ENCODE results near the gene SHLD1. TPM values are rescaled to one million over a fixed set of nuclear protein-coding genes. Genes with fewer than 3 reads are reported as not detected.
A peak's percentile ranks its signal among the peaks of the same experiment; 100 is the strongest.

The SHLD1 gene
- total RNA-seq, 8 experiments from 2014 or later = 6.4 to 10.4 (median 8.7) TPM

DNA sequence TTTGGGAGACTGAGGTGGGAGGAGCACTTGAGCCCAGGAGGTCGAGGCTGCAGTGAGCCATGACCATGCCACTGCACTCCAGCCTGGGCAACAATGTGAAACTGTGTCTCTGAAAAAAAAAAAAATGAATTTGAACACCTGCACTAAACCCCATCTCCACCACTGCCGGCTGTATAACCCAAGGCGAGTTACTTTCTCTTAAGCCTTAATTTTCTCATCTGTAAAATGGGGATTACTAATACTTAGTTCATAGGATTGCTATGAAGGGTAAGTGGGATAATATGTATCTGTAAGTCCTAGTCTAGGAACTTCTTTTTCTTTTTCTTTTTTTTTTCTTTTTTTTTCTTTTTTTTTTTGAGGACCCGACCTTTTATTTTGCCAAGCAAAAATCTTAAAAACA lies 61.5 kb downstream of the SHLD1 start:
- Histone ChIP-seq H3K4me3 (no peak overlapping the region), H3K27ac (no peak overlapping the region), H3K4me1 (replicated peaks in 1 of 2) (no peaks in the 10 kb centered on the region)
- no peak for ATAC-seq (replicated peaks in 6 of 8)
- in situ Hi-C loops (cut with MboI; ENCODE audit: low pct_unique_long_range_greater_than_20kb in 2 of 9, low sequenced_read_pairs in 9 of 9, unreplicated experiment in 9 of 9) = loop anchor here in 1 of 9 experiments (25.0 kb wide), 1 partner anchor 126 kb away; no protein-coding TSS in a partner anchor
- WGBS, 10 experiments = 74 to 100% (median 89%) methylated on average over 3 to 4 of the region's 4 CpGs

DNA sequence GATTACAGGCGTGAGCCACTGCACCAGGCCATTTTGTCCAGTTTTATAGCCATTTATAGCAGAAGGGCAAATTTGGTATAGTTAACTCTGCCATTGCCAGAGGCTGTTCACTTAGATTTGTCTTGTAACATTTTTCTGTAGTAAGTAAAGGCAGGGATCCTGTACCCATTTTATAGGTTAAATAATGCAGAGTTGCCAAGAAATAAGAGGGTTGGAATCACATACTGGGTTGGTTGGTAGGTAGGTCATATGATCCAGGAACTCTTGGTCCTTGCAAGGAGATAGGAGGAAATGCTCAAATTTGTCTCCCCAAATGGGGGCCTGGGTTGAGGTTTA lies 68.1 kb downstream of the SHLD1 start:
- H3K27ac ChIP-seq = no peak overlapping the region
- in situ Hi-C loops (cut with MboI; ENCODE audit: low pct_unique_long_range_greater_than_20kb in 2 of 9, low sequenced_read_pairs in 9 of 9, unreplicated experiment in 9 of 9) = loop anchor here in 1 of 9 experiments (25.0 kb wide), 1 partner anchor 119 kb away; no protein-coding TSS in a partner anchor
- H3K4me1 ChIP-seq (replicated peaks in 1 of 2) = peaks cover 11% of the 10 kb centered on the region in 2 donors
- WGBS, 10 experiments = 88 to 100% (median 100%) methylated on average over 1 of the region's 1 CpG; no CpG with 5 or more reads in 6 of the 10 experiments
- no peak overlapping the region for H3K4me3 ChIP-seq
- no peak for ATAC-seq (replicated peaks in 6 of 8)

DNA sequence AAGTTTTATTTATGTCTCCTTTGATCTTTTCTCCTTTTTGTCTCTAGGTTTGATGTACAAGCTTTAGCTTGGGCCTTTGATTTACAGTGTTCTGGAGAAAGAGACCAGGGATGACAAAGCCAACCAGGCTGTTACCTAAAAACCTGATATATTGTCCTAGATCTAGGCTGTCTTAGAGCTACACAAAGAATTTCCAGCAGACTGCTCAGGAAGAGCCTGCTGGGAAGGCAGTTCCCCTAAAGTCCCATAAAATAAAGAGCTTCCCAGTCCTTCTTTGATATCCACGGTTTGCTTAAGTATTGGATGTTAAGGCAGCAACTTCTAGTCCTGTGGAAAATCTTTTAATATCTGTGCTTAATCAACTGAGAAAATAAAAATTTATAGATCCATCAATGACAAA lies 70.5 kb downstream of the SHLD1 start:
- H3K4me1 ChIP-seq (replicated peaks in 1 of 2) = peaks cover 21 to 24% of the 10 kb centered on the region in 2 donors
- WGBS, 10 experiments = 0 to 83% (median 33%) methylated on average over 1 of the region's 1 CpG; no CpG with 5 or more reads in 4 of the 10 experiments
- H3K4me3 ChIP-seq = no peak overlapping the region
- no peak overlapping the region for H3K27ac ChIP-seq
- no peak for ATAC-seq (replicated peaks in 6 of 8)
- in situ Hi-C loops (cut with MboI; ENCODE audit: low pct_unique_long_range_greater_than_20kb in 2 of 9, low sequenced_read_pairs in 9 of 9, unreplicated experiment in 9 of 9) = loop anchor here in 1 of 9 experiments (25.0 kb wide), 1 partner anchor 117 kb away; no protein-coding TSS in a partner anchor

DNA sequence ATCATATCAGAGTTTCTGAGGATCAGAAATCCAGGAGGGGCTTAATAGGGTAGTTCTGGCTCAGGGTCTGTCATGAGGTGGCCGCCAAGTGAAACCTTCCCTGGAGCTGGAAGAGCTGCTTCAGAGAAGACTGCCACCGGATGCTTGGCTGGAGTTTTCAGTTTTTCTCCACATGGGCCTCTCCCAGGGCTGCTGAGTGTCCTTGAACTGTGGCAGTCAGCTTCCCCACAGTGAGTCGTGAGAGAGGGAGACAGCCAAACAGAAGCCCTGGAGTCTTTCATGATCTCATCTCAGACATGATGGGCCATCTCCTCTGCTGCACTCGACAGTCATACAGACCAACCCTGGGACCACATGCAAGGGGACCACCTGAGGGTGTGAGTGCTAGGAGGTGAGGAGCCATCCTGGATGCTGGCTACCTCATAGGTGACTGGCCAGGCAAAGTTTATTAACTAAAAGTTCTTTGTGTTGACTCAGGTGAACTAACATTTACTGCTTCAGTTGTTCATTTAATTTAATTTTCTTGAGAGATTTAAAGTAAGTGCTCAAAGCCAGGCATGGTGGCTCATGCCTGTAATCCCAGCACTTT lies 71.5 kb downstream of the SHLD1 start:
- peak in 1 of 8 experiments; percentile 18 for ATAC-seq (replicated peaks in 6 of 8)
- Histone ChIP-seq H3K27ac (peak overlapping the region in 1 of 2 donors; percentile 21), H3K4me1 (replicated peaks in 1 of 2) (peaks cover 21 to 24% of the 10 kb centered on the region in 2 donors), H3K4me3 (no peak overlapping the region)
- in situ Hi-C loops (cut with MboI; ENCODE audit: low pct_unique_long_range_greater_than_20kb in 2 of 9, low sequenced_read_pairs in 9 of 9, unreplicated experiment in 9 of 9) = loop anchor here in 1 of 9 experiments (25.0 kb wide), 1 partner anchor 116 kb away; no protein-coding TSS in a partner anchor
- 40 to 100% (median 92%) methylated on average over 1 to 2 of the region's 4 CpGs; no CpG with 5 or more reads in 5 of the 10 experiments for WGBS, 10 experiments

DNA sequence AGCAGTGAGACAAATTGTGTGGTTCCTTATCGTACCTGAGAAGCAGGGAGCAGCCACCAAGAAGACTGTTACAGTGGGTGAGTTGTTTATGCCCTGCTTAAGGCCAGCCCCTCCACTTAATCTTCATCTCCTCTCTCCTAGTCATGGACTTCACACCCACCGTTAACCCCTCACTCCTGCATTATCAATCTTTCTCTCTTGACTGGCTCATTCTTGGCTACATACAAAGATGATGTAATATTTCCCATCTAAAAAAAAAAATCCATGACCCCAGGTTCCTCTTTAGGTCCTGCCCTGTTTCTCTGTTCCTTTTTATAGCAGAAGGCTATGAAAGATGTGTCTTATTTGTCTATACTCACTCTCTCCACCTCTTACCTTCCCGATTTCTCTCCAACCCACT lies 72.4 kb downstream of the SHLD1 start:
- peak in 5 of 8 experiments; percentile 74 to 90 (median 89) for ATAC-seq (replicated peaks in 6 of 8)
- peaks cover 21 to 24% of the 10 kb centered on the region in 2 donors for H3K4me1 ChIP-seq (replicated peaks in 1 of 2)
- in situ Hi-C loops (cut with MboI; ENCODE audit: low pct_unique_long_range_greater_than_20kb in 2 of 9, low sequenced_read_pairs in 9 of 9, unreplicated experiment in 9 of 9) = loop anchor here in 1 of 9 experiments (25.0 kb wide), 1 partner anchor 115 kb away; no protein-coding TSS in a partner anchor
- no peak overlapping the region for H3K4me3 ChIP-seq
- H3K27ac ChIP-seq = peak overlapping the region; percentile 53 to 69
- WGBS, 10 experiments = 0 to 43% (median 26%) methylated on average over 1 to 2 of the region's 3 CpGs; no CpG with 5 or more reads in 6 of the 10 experiments

DNA sequence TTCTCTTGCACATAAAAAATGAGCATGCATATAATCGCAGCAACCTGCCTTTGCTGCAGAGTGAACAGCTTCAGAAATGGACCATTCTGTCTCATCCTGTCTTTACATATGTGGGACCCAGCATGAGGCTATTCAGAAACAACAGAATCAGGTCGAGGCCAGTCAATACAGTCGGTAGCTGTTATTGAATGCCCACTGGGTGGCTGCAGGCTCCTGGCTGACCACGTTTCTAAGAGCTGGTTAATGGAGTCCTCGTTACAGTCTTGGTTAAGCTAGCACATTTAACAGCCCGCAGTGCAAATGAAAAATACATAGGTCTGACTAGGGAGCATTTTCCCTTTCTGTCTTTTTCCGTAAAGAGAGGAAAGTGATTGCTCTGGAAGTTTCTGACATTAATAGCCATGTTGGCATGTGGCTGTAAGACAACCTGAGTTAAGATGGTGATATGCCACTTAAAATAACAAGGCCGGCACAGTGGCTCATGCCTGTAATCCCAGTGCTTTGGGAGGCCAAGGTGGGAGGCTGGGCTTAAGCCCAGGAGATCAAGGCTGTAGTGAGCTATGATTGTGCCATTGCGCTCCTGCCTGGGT lies 75.0 kb downstream of the SHLD1 start:
- peak overlapping the region in 1 of 2 donors; percentile 28 for H3K27ac ChIP-seq
- no peak overlapping the region for H3K4me3 ChIP-seq
- peak in 5 of 8 experiments; percentile 45 to 63 (median 56) for ATAC-seq (replicated peaks in 6 of 8)
- H3K4me1 ChIP-seq (replicated peaks in 1 of 2) = peaks cover 21 to 24% of the 10 kb centered on the region in 2 donors
- WGBS, 10 experiments = 0 to 80% (median 40%) methylated on average over 1 to 5 of the region's 9 CpGs; no CpG with 5 or more reads in 1 of the 10 experiments
- in situ Hi-C loops (cut with MboI; ENCODE audit: low pct_unique_long_range_greater_than_20kb in 2 of 9, low sequenced_read_pairs in 9 of 9, unreplicated experiment in 9 of 9) = no loop called here

DNA sequence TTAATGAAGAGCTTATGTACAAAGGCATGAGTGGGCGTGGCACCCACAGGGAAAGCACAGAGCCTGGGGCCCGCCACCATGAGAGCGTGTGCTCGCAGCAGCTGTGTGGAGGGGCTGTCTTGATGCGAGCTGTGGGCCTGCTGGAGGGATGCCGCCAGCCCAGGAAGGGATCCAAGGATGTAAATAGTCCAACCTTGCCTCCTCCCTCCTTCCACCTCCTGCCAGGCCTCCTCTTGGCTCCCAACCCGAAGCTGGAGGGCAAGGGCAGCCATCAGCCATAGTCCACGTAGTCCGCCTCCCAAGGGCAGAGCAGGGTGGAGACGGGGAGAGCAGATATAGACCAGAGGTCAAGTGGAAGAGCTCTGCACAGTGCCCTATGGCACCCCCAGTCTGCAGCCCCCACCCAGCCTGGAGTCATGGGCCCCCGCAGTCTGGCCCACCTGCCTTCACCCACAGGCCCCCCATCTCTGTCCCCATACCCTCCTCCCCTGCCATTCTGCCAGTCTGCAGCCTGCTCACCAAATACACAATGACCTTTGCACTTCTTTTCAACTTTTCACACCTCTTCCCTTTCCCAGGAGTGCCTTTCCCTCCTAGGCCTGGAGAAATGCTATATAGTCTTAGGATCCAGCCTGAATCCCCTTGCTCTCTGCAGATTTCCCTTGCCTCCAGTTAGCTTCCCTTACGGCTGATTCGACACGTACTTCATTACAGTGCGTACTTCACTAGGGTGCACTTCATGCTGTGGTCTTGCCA lies 77.1 kb downstream of the SHLD1 start:
- H3K4me1 ChIP-seq (replicated peaks in 1 of 2) = peaks cover 21 to 22% of the 10 kb centered on the region in 2 donors
- H3K4me3 ChIP-seq = no peak overlapping the region
- WGBS, 10 experiments = 71 to 100% (median 96%) methylated on average over 1 to 4 of the region's 15 CpGs; no CpG with 5 or more reads in 2 of the 10 experiments
- no peak overlapping the region for H3K27ac ChIP-seq
- no peak for ATAC-seq (replicated peaks in 6 of 8)
- in situ Hi-C loops (cut with MboI; ENCODE audit: low pct_unique_long_range_greater_than_20kb in 2 of 9, low sequenced_read_pairs in 9 of 9, unreplicated experiment in 9 of 9) = no loop called here

DNA sequence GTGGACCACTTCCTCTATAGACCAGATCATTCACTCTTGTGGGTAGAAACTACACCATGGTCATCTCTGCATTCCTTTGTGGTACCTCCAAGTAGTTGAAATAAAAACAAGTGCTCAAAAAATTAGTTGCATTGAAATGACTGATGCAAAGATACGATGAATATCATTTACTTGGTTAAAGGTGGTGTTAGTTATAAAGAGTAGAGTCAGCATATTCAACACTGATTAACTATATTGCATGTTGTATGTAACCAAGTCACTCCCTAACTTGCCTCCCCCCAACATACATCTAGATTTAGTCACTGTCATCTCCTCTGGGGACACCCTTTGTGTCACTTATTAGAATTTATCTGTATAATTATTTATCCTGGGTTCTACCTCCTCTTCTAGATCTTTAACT lies 77.7 kb downstream of the SHLD1 start:
- Histone ChIP-seq H3K4me1 (replicated peaks in 1 of 2) (peaks cover 15 to 18% of the 10 kb centered on the region in 2 donors), H3K27ac (no peak overlapping the region), H3K4me3 (no peak overlapping the region)
- no peak for ATAC-seq (replicated peaks in 6 of 8)
- WGBS, 10 experiments = 80 to 100% (median 100%) methylated on average over 1 of the region's 1 CpG; no CpG with 5 or more reads in 5 of the 10 experiments
- in situ Hi-C loops (cut with MboI; ENCODE audit: low pct_unique_long_range_greater_than_20kb in 2 of 9, low sequenced_read_pairs in 9 of 9, unreplicated experiment in 9 of 9) = no loop called here

DNA sequence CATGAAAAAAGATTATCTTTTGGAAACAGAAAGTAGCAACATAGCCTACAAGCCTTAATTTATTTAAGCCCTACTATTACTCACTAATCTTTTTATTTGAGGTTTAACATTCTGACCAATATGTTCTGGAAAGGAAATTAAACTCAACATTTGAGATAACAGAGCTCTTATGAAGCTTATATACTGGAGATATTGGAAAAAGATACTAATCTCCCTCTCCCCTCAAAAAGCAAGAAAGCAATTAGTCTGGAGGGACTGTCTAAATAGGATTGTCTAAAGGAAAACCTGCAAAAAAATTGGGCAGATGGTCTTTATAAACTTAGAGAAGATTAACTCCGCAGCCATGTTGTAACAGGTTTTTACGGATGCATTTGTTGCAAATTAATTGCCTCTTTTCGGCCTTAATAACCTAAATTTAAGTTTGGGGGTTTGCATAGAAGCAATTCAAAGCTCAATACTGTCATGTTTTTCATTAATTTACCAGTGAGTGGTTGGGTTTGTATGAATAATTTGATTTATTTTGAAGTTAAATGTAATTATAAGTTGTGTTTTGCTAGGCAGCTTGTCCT lies 79.1 kb downstream of the SHLD1 start:
- 0 to 100% (median 68%) methylated on average over 1 to 3 of the region's 3 CpGs for WGBS, 10 experiments
- in situ Hi-C loops (cut with MboI; ENCODE audit: low pct_unique_long_range_greater_than_20kb in 2 of 9, low sequenced_read_pairs in 9 of 9, unreplicated experiment in 9 of 9) = no loop called here

DNA sequence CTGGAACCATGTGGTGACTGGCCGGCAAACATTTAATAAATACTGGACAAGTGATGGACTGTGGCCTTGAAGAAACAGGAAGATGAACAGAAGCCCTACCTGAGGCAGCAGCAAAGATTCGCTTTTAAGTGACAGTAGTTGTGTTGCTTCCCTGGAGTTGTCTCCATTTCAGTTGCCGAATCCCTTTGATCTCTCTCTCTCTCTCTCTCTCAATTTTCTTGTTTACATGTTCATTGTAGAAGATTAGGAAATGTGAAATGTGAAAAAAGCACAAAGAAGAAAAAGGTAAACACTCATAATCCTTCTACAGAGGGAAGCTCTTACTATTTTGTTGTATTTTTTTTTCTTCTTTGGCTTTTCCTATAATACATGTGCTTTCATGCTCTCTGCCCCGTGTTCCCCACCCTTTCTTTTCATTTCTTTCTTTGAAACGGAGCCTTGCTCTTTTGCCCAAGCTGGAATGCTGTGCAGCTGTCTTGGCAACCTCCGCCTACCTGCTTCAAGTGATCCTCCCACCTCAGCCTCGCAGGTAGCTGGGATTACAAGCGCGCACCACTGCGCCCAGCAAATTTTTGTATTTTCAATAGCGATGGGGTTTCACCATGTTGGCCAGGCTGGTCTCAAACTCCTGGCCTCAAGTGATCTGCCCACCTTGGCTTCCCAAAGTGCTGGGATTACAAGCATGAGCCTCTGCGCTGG lies 81.5 kb downstream of the SHLD1 start:
- no peak overlapping the region for H3K27ac ChIP-seq
- H3K4me1 ChIP-seq (replicated peaks in 1 of 2) = peaks cover 0 to 12% of the 10 kb centered on the region in 2 donors
- H3K4me3 ChIP-seq = no peak overlapping the region
- WGBS, 10 experiments = 74 to 100% (median 85%) methylated on average over 1 to 11 of the region's 12 CpGs
- ATAC-seq (replicated peaks in 6 of 8) = no peak
- in situ Hi-C loops (cut with MboI; ENCODE audit: low pct_unique_long_range_greater_than_20kb in 2 of 9, low sequenced_read_pairs in 9 of 9, unreplicated experiment in 9 of 9) = no loop called here

More for the DNA sequence above, 79.1 kb downstream of the SHLD1 start:
- H3K27ac ChIP-seq = no peak overlapping the region
- no peak for ATAC-seq (replicated peaks in 6 of 8)
- no peak overlapping the region for H3K4me3 ChIP-seq
- H3K4me1 ChIP-seq (replicated peaks in 1 of 2) = peaks cover 9 to 14% of the 10 kb centered on the region in 2 donors

DNA sequence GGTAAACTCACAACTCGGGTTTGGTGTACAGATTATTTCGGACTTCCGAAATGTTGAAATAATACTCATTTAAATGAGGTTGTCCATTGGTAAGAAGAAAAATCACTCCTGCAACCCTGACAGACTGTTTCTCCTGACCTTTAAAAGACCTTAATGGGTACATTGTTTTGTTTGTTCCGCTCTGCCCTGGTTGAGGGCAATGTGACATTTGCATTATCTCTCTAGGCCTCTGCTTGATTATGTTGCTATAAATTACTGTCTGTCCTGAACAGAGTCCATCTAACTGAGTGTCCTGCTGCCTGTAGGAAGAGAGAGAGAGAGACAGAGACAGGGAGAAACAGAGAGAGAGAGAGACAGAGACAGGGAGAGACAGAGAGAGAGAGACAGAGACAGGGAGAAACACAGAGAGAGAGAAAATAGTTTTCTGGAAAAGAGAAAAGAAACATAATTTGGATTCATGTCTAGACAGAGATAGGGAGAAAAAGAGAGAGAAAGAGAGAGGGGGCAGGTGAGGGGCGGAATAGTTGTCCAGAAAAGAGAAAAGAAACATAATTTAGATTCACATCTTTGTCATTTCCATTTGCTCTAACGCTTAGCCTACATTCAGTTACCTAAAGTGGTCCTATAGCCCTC lies 83.2 kb downstream of the SHLD1 start:
- H3K27ac ChIP-seq = no peak overlapping the region
- no peak overlapping the region for H3K4me3 ChIP-seq
- WGBS, 10 experiments = 20 to 100% (median 89%) methylated on average over 1 to 6 of the region's 6 CpGs
- no peak for ATAC-seq (replicated peaks in 6 of 8)
- in situ Hi-C loops (cut with MboI; ENCODE audit: low pct_unique_long_range_greater_than_20kb in 2 of 9, low sequenced_read_pairs in 9 of 9, unreplicated experiment in 9 of 9) = no loop called here
- H3K4me1 ChIP-seq (replicated peaks in 1 of 2) = peaks cover 0 to 12% of the 10 kb centered on the region in 2 donors

DNA sequence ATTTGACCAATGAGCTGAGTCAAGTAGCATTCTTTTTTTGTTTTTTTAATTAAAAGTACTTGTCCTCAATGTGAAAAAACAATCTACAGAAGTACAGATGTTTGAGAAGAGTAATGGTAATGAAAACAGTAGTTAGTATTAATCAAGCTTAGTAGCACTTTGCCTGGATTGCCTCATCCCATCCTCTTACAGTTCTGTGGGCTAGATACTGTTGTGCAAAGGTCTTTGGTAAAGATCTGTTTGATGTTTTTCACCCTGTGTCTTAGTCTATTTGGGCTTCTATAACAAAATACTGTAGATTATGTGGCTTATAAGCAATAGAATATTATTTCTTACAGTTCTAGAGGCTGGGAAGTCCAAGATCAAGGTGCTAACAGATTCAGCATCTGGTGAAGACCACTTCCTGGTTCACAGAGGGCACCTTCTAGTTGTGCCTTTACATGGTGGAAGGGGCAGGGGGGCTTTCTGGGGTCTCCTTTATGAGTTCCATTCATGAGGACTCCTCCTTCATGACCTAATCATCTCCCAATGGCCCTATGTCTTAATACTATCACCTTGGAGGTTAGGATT lies 84.3 kb downstream of the SHLD1 start:
- H3K4me1 ChIP-seq (replicated peaks in 1 of 2) = peaks cover 0 to 12% of the 10 kb centered on the region in 2 donors
- in situ Hi-C loops (cut with MboI; ENCODE audit: low pct_unique_long_range_greater_than_20kb in 2 of 9, low sequenced_read_pairs in 9 of 9, unreplicated experiment in 9 of 9) = no loop called here
- ATAC-seq (replicated peaks in 6 of 8) = no peak
- no peak overlapping the region for H3K27ac ChIP-seq
- no peak overlapping the region for H3K4me3 ChIP-seq

Measured in motor neuron (in vitro differentiated cells).